Activated naive CD4-positive, alpha-beta T cell treated with anti-CD3 and anti-CD28 coated beads, Interleukin-2, amount 50 U/mL, for 72 hours (primary cell): ENCODE data around the gene ERBB2. TPM values are rescaled to one million over a fixed set of nuclear protein-coding genes. Genes with fewer than 3 reads are reported as not detected.

ENCODE experiments used
- ATAC-seq, 2 donors: fragments of 150-1000 bp; cut with Tn5 transposase; 2 replicates each; pipeline ENCODE4 v1.10.0; 2021; ENCODE audit warnings: mild to moderate bottlenecking in 2 of 2, moderate library complexity in 2 of 2
- DNase-seq, 2 donors: peaks; one replicate each; pipeline ENCODE4 v3.0.0; 2021 to 2022; ENCODE audit warnings: low spot score in 2 of 2
- H3K27ac Mint-ChIP-seq, 2 donors: one replicate each; pipeline ENCODE4 v1.8.0; 2022; ENCODE audit warnings: mild to moderate bottlenecking in 2 of 2, mixed read lengths in 2 of 2
- H3K36me3 Mint-ChIP-seq, 2 donors: one replicate each; pipeline ENCODE4 v1.8.0; 2022; ENCODE audit warnings: mixed read lengths in 2 of 2
- H3K9me3 Mint-ChIP-seq, 2 donors: one replicate each; pipeline ENCODE4 v1.8.0; 2022; ENCODE audit warnings: mixed read lengths in 2 of 2
- total RNA-seq, 2 donors: library from RNA; stranded (reverse); gene quantifications; one replicate each; pipeline ENCODE4 v1.2.3, GENCODE V29; 2022

Gene ERBB2
- total RNA-seq, 2 donors from 2014 or later, result 3.2 to 7.8 TPM

- no peak for ATAC-seq
- H3K36me3 Mint-ChIP-seq, result peaks cover 0 to under 1% of the 10 kb centered on the region in 2 donors
- peak overlapping the region in 1 of 2 donors; percentile 29 for H3K27ac Mint-ChIP-seq
- H3K9me3 Mint-ChIP-seq, result no peaks in the 10 kb centered on the region
- DNase-seq, result no peak
Observed at GRCh38 chr17:39663340-39663687, 36.5 kb upstream of the ERBB2 start.

- ATAC-seq (no peak), DNase-seq (no peak)
- no peaks in the 10 kb centered on the region for H3K9me3 Mint-ChIP-seq
- H3K36me3 Mint-ChIP-seq, result no peaks in the 10 kb centered on the region
- peak overlapping the region in 1 of 2 donors; percentile 22 for H3K27ac Mint-ChIP-seq
Observed at GRCh38 chr17:39663688-39664580, 35.9 kb upstream of the ERBB2 start.

- DNase-seq (no peak), ATAC-seq (no peak)
- Mint-ChIP-seq H3K27ac (no peak within 1 kb of the TSS), H3K9me3 (no peaks in the 10 kb centered on the region), H3K36me3 (no peaks in the 10 kb centered on the region)
Observed at GRCh38 chr17:39664581-39665561, 35.0 kb upstream of the ERBB2 start, which contains the start of gene TCAP. TCAP (plus strand) TSS chr17:39665349; CDS start chr17:39665360, 11 bp downstream.

GRCh38 chr17:39665642-39666224 is 34.1 kb upstream of the ERBB2 start:
- no peak overlapping the region for H3K27ac Mint-ChIP-seq
- DNase-seq (no peak), ATAC-seq (peak in 1 of 2 donors; percentile 27)

GRCh38 chr17:39666231-39666600 is 33.6 kb upstream of the ERBB2 start:
- no peak overlapping the region for H3K27ac Mint-ChIP-seq

More at GRCh38 chr17:39665642-39666224, 34.1 kb upstream of the ERBB2 start:
- Mint-ChIP-seq H3K9me3 (no peaks in the 10 kb centered on the region), H3K36me3 (no peaks in the 10 kb centered on the region)

GRCh38 chr17:39666601-39667261 is 33.1 kb upstream of the ERBB2 start:
- H3K27ac Mint-ChIP-seq, result no peak overlapping the region

More at GRCh38 chr17:39666231-39666600, 33.6 kb upstream of the ERBB2 start:
- DNase-seq, result no peak
- H3K36me3 Mint-ChIP-seq, result no peaks in the 10 kb centered on the region
- H3K9me3 Mint-ChIP-seq, result no peaks in the 10 kb centered on the region
- no peak for ATAC-seq

GRCh38 chr17:39667262-39667944 is 32.5 kb upstream of the ERBB2 start:
- no peak for ATAC-seq
- no peak for DNase-seq

More at GRCh38 chr17:39666601-39667261, 33.1 kb upstream of the ERBB2 start:
- ATAC-seq, result no peak
- Mint-ChIP-seq H3K36me3 (no peaks in the 10 kb centered on the region), H3K9me3 (no peaks in the 10 kb centered on the region)
- no peak for DNase-seq

GRCh38 chr17:39667945-39668924 is 31.6 kb upstream of the ERBB2 start, which contains the start of gene PNMT:
PNMT (plus strand) TSS chr17:39668453; CDS start chr17:39668476, 23 bp downstream.
- Mint-ChIP-seq H3K36me3 (no peaks in the 10 kb centered on the region), H3K9me3 (no peaks in the 10 kb centered on the region), H3K27ac (peak within 1 kb of the TSS in 1 of 2 donors; percentile 50)
- ATAC-seq (peak; percentile 67 to 76), DNase-seq (peak in 1 of 2 donors; percentile 80)

More at GRCh38 chr17:39667262-39667944, 32.5 kb upstream of the ERBB2 start:
- Mint-ChIP-seq H3K9me3 (no peaks in the 10 kb centered on the region), H3K27ac (no peak overlapping the region), H3K36me3 (no peaks in the 10 kb centered on the region)

- Mint-ChIP-seq H3K27ac (no peak overlapping the region), H3K9me3 (no peaks in the 10 kb centered on the region), H3K36me3 (no peaks in the 10 kb centered on the region)
- DNase-seq, result no peak
- ATAC-seq, result no peak
Observed at GRCh38 chr17:39669897-39670735, 29.7 kb upstream of the ERBB2 start.

GRCh38 chr17:39670746-39671145 is 29.1 kb upstream of the ERBB2 start:
- Mint-ChIP-seq H3K36me3 (no peaks in the 10 kb centered on the region), H3K9me3 (no peaks in the 10 kb centered on the region), H3K27ac (no peak overlapping the region)
- ATAC-seq (no peak), DNase-seq (no peak)

- H3K36me3 Mint-ChIP-seq, result no peaks in the 10 kb centered on the region
- DNase-seq, result no peak
- H3K9me3 Mint-ChIP-seq, result no peaks in the 10 kb centered on the region
- H3K27ac Mint-ChIP-seq, result no peak overlapping the region
- ATAC-seq, result peak in 1 of 2 donors; percentile 39
Observed at GRCh38 chr17:39671651-39672521, 28.0 kb upstream of the ERBB2 start.

GRCh38 chr17:39672522-39673334 is 27.1 kb upstream of the ERBB2 start:
- Mint-ChIP-seq H3K36me3 (no peaks in the 10 kb centered on the region), H3K27ac (no peak overlapping the region), H3K9me3 (no peaks in the 10 kb centered on the region)
- DNase-seq (no peak), ATAC-seq (no peak)
